ENCODE measurements around the gene SENP8. TPM values are rescaled to one million over a fixed set of nuclear protein-coding genes. Genes with fewer than 3 reads are reported as not detected.

SENP8 gene
- total RNA-seq, 1 donor from 2014 or later = 4.8 TPM

GRCh38 chr15:72175186-72176044, 57.2 kb downstream of the SENP8 start:
- no peak for DNase-seq (ENCODE audit: low spot score)

GRCh38 chr15:72176159-72176558, 58.0 kb downstream of the SENP8 start:
- DNase-seq (ENCODE audit: low spot score) = no peak

GRCh38 chr15:72176743-72177142, 58.5 kb downstream of the SENP8 start:
- DNase-seq (ENCODE audit: low spot score) = no peak

- DNase-seq (ENCODE audit: low spot score) = no peak
Measured at GRCh38 chr15:72178976-72179585, 60.9 kb downstream of the SENP8 start.

- DNase-seq (ENCODE audit: low spot score) = no peak
Measured at GRCh38 chr15:72179950-72180581, 61.9 kb downstream of the SENP8 start.

- no peak for DNase-seq (ENCODE audit: low spot score)
Measured at GRCh38 chr15:72180761-72181324, 62.6 kb downstream of the SENP8 start.

- DNase-seq (ENCODE audit: low spot score) = no peak
Measured at GRCh38 chr15:72182244-72182643, 64.0 kb downstream of the SENP8 start.

GRCh38 chr15:72182673-72183072, 64.5 kb downstream of the SENP8 start:
- no peak for DNase-seq (ENCODE audit: low spot score)

GRCh38 chr15:72183781-72184164, 65.6 kb downstream of the SENP8 start:
- DNase-seq (ENCODE audit: low spot score) = no peak

GRCh38 chr15:72184165-72184811, 66.1 kb downstream of the SENP8 start:
- DNase-seq (ENCODE audit: low spot score) = peak; percentile 30

GRCh38 chr15:72189250-72189902, 71.2 kb downstream of the SENP8 start:
- no peak for DNase-seq (ENCODE audit: low spot score)

- no peak for DNase-seq (ENCODE audit: low spot score)
Measured at GRCh38 chr15:72192416-72192815, 74.2 kb downstream of the SENP8 start.

Other genes starting within 250 kb of the SENP8 start
- gene MYO9A, start 253 bp upstream of the SENP8 start, total RNA-seq = 33.4 TPM
- gene GRAMD2A, start 79.4 kb downstream of the SENP8 start, total RNA-seq = 0.55 TPM
- 780 TPM for gene PKM, start 112.8 kb downstream of the SENP8 start, total RNA-seq
- gene PARP6, start 154.2 kb downstream of the SENP8 start, total RNA-seq = 71.3 TPM
- 2.1 TPM for gene CELF6, start 201.8 kb downstream of the SENP8 start, total RNA-seq

All from mucosa of gallbladder (tissue), 1 donor.